Stimulated activated CD8-positive, alpha-beta memory T cell treated with anti-CD3 and anti-CD28 coated beads, Interleukin-15, amount 100 ng/mL, for 1 hour (primary cell): ENCODE results near the gene CERS6.

Experiments used
- DNase-seq: peaks from one replicate; pipeline ENCODE4 v3.0.0-alpha.2; 2020; ENCODE audit warnings: low read depth

CERS6 gene

DNA sequence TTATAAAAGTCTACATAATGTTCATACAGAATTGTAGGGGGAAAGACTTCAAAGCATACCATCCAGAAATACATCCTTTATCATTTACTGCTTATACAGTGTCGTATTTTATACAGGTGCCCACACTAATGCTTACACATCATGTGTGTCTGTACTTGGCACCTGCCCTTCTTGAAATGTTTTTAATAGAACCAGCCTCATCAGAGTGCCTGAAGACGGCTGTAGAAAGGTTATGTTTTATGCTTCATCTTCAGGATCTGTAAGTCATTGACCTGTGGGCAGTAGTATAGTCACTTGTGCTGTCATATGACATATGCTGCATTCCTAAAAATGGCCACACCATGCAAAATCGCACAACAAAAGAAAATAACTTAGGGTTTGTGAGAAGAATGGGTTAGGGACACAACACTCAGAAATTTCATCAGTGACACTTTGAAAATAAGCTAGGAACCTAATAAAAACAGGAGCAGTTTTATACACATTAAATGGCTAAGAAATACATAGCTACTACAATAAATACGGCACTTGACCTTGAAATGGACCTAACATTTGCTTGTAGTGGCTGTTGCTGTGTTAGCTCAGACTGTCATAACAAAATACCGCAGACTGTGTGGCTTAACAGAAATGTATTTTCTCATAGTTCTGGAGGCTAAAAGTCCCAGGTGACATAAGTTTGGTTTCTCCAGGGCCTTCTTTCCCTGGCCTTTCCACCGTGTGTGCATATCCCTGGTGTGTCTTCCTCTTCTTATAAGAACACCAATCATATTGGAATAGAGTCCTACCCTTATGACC lies 112.6 kb downstream of the CERS6 start:
- DNase-seq = no peak

DNA sequence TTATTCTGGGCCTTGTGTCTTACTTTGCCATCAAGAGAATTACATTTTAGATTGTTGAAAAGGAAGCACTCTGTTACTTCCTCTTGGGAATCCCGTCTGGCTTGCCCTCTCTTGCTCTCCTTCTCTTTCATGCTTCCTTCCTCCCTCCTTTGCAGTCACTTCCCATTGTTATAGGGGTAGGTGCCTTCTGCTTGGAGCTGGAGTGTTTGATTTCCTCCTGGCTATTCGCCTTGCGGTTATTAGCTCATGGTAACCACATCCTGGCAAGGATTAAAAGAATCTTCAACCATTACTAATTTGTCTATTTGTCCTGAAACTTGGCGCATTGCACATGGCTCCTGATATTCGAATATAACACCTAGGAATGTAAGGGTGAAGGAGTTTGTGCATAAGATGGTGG lies 115.0 kb downstream of the CERS6 start:
- no peak for DNase-seq

DNA sequence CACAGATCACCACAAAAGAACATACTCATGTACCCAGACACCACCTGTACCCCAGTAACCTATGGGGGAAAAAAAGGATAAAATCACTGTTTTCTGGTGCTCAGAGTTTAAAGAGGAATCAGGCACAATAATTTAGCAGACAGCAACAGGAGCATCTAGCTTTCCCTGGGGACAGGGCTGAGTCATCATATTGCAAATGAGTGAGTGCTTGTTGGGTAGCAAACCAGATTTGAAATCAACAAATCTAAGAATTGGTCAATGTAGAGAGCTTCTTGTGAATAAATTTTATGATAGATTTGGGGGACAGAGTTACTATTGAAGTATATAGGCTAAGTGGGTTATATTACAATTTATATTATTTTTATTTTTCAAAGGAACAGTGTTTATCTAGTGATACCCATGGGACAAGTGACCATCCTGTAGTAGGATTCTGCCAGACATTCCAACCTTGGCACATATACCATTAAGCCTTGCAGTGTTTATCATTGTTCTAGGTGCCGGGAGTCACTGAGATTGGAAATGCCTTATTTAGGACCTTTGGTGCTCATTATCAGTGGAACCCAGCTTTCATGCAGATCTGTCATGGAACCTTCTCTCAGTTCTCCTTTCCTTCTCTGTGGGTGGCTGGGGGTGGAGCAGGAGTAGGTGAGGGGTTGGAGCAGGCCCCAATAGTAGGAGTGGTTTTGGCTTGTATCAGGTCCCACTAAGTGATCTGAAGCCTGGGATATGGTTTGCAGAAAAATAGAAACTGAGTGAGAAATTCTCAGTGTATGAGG lies 117.2 kb downstream of the CERS6 start:
- DNase-seq = no peak

DNA sequence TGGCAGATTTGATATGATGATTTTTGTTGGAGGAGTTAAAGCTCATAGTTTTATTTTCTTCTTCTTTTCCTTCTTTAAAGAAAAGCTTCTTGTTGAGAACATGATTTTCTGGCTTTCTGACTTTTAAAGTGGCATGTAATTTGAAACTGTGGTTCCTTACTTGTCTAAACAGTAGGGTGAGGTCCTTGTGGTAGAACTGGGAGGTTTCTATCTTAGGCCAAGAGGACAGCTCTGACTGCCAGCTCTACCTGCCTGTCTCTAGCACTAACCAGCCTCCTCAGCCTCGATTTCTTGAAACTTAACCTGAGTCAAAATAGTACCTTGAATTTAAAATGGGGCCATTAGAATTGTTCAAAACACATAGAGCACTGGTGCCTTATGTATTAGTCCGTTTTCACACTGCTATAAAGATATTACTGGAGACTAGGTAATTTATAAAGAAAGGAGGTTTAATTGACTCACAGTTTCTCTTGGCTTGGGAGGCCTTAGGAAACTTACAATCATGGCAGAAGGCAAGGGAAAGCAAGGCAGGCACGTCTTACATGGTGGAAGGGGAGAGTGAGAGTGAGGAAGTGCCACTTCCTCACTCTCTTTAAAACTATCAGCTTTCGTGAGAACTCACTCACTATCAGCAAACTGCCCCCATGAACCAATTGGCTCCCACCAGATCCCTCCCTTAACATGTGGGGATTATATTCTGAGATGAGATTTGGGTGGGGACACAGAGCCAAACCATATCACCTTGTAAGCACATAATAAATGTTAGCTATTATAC lies 119.0 kb downstream of the CERS6 start:
- DNase-seq = no peak

DNA sequence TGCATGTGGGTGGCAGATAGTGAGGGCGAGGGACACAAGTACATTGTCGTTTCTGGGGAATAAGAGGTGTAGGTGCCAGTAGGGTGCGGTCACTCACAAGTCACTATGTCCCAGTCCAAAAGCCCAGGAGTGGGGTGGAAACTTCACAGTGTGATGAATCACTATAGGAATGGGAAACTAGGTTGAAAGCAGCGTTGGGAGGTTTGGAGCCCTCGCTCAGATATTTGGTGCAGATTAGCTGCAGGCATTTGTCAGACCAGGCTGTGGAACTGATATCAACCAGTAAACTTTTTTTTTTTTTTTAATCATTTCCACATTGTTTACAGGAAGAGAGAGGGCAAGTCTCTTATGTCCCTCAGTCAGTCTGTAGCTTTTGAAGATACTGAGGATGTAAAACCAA lies 121.8 kb downstream of the CERS6 start:
- no peak for DNase-seq

DNA sequence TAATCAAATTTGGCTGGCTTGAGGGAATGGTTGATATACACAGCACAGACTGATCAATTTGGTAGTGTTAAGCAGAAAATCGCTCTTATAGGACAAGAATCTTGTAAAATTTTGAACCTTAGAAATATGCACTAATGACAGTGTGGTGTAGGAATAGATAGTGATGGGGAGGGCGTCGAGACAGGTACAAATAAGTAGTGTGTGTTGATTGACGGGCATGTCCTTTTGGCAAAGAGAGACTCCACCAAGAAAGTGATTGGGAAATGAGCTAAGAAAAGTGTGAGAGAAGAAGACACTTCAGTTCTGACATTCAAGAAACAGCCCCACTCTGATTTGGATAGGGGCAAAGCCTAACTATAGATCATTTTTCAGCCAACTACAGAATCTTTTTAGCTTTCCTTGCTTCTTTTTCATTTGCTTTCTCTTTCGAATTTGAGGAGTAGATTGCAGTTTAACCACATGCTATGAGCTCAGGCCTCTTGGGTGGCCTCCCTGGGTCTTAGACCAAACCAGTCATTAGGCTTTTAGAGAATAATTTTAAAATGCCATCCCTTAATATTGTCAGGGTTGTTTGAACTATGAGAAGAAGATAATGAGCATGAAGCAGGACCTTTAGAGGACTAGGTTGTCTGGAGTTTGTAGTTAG lies 127.1 kb downstream of the CERS6 start:
- DNase-seq = no peak

DNA sequence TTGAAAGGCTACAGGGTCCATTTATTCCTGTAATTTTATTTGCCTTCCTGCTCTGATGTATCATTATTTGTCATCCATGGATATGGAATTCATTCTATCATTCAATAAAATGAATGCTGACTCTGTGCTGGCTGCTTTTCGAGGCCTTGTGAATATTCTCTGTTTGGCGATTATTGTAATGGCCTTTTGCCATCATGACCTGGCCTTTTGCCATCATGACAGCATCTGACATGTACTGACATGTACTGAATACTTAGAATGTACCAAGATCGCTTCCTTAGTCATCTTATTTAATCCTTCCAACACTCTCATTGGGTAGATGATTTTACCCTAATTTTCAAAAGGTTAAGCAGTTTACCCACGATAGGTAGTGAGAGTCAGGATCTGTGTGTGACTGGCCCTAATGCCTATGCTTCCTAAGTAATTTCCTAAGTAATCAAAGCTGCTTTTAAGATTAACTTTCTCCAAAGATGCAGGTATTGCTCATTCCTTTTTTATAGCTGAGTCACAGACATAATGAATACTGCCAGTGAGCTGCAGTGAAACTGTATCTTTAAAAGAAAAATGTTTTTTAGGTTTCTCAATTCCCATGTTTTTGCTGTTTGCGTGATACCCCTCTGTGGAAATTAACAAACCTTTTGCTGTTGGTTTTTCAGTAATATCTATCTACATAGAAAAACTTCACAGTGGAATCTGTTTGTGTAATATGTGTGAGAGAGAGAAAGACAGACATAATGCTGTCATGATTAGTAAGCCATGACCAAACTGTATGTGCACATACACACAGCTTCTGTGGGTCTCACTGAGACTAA lies 127.8 kb downstream of the CERS6 start:
- no peak for DNase-seq

DNA sequence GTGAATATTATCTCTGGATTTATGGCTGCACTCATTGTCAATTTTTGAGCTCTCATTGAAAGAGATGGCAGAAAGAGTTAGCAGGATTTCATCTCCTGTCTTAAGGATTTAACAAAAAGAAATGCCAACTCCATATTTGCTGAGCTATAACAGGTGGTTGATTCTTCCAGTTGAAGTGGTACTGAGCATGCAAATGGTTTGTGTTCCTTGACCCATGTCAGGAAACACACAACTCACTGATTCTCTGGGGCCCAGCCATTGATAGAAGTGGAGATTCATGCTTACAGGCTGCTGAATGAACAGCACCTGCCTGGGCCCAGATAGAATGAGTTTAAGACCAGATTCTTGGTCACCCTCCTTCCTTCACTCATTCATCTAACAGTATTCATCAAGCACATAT lies 128.8 kb downstream of the CERS6 start:
- DNase-seq = no peak

DNA sequence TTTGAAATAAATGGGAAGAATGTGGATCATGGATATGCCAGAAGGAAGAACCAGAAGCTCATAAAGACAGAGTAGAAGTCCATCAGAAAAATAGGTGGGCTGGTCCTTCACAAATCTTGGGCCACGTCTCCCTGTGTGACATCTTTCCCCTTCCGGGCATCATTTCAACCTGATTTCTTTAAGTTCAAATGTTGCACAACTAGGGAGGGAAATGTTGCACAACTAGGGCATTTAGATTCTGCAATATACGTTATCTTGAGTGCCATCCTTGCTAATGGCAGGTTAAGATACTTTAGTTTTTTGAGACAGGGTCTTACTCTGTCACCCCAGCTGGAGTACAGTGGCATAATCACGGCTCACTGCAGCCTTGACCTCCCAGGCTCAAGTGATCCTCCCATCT lies 129.6 kb downstream of the CERS6 start:
- DNase-seq = no peak

DNA sequence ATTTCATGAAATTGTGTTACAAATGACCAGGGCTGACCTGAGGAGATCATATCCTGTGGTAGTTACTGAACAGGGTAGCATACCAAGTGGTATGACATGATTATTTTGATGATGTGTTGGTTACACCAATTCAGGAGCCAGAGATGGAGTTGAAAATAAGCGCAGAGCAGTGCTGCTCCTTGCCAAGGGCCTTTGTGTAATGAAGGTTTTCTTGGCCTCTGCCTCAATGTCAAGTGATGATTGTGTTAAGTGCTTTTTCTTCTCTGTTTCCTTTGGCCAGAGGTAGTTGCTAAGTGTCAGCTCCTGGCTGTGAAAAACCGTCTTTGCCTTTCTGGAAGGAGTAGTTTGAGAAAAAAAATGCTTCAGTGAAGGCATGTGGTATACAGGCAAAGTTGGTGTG lies 131.2 kb downstream of the CERS6 start:
- DNase-seq = no peak

DNA sequence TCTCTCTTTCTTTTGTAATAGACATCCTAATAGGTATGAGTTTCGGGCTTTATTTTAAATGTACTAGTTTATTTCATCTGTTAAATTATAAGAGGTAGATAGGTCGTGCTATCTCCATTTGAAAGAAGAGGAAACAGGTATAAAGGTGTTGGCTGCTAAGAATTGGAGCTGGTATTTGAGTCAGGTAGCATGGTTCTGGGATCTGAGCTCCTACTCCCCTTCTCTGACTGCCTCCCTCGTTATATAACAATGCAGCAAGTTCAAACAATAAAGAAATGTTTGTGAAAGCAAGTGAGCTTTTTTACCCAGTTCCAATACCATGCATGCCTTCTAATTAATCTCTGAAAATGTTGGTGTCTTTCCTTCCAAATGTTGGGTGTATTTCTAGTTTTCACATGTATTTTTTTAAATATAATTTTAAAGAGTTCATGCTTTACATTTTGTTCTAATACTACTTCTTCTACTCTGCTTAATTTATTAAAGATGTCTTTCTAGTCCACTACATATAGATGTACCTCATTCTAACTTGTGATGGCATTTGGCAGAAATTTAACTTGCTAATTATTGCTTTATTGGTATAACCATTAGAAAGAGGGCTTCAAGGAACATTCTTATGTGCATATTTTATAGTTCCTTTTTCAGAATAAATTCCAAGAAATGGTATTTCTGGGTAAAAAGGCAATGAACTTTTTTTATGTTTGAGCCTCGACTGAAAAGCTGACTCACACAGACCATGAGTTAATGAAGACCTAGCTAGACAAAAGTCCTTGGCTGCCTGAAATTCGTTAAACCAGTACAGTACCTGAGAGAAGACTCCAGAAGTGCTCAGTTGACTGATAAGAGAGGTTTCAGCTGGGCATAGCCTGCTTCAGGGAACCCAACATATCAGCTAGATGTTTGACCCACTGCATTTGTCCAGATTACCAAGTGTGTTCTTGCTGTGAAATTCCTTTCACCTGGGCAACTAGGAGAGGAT lies 133.5 kb downstream of the CERS6 start:
- DNase-seq = no peak

DNA sequence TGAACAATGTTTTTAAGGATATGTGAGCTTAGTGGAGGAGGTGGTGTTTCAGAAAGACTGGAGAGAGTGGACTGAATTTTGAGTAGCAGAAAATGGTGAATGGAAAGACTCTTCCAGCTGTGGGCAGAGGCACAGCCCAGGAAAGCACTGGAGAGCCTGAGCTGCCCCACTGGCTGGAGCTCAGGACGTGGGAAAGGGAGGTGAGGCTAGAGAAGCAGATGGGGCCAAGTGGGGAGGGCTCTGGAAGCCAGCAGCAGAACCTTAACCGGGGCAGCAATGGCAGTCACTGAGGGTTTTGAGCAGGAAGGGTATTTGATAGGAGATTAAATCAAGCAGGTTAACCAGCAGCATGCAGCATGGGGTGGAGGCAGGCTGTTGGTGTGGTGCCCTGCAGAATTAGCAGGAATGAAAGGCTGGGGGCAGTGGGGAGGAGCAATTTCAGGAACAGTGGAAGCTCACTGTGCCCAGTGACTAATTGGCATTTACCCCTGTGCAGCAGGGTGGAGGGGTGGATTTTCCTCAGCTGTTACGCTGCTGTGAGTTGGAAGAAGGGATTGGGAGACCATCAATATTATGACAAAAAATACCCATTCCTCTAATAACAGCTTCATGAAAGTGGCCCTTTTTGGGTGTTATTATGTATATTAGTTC lies 136.2 kb downstream of the CERS6 start:
- no peak for DNase-seq

DNA sequence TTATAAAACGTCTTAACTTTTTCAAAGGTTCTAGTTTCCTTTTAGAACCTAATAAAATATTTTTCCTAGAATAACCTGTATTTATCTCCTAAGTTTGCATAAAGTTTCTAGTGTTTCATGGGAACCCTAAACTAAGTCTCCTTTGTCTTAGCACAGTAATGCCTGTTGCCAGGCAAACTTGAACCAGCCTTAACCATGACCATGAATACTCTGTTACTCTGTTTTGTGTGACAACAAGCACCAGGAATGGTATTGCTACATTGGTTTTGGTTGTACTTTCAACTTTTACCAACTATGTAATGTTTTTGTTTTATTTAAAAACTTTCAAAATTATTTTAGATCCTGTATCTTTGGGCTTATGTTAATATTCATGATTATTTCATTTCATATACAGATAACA lies 137.6 kb downstream of the CERS6 start:
- DNase-seq = no peak

DNA sequence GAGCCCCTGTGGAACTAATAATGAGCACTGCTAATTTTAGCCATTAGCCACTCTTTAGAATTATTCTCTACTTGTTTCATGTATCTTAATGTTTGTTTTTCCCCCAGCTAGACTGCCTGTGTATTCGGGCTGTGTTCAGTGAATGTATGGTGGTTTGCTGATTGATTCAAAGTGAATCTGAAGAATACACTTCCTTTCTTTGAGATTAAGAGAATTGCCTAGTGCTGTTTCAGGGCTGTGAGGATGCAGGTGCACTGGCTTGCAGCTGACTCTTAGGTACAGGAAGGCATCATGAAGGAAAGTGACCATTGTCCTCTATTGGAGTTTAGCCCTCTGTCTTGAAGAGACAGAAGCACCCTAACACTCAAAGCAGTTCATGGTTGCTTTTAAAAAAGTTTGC lies 138.7 kb downstream of the CERS6 start:
- no peak for DNase-seq

DNA sequence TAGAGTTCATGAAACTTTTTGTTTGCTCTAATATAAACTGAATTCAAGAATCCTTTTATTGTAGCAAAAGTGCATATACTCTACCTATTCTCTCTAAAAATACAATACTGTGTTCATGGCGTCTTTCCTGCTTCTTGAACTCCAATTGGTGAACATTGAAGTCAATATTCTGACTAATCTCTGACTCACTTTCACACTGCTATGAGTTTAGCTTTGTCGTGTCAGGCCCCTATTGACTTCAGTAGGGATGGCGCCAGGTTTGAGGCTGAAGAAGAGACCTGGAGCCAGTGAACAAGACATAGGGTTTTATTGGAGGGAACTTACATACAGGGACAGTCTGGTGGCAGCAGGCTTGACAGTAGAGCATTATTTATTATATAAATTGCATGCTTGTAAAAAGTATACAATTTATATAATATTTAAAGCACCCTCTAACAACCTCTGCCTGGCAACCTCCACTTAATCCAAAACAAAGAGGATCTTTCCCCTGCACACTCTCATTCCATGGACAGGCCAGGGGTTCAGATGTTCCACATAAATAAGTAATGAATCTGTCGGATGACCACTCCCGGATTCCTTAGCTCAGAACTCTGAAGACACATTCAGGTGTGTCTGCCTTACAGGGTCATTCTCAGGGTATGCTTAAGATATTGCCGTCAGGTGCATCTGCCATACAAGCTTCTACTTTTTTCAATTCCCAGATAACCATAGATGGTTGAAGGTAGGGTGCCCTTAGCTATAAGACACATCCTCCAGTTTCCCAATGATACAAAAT lies 141.0 kb downstream of the CERS6 start:
- DNase-seq = no peak

DNA sequence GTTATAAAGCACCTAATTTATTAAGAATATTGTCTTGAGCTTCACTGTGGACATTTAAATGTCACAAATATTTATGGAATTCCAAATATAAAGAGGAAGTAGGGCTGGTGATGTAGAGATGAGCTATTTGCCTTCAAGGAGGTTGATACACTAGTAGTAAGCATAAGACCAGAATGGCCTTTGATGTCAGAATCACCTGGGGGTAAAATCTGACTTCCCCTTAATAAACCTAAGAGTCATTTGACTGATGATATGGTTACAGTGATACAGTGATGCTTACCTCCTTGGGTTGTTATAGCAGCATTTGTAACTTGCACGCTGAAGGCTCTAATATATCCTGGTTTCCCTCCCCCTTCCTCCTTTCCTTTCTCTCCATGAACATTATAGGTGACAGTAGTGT lies 143.7 kb downstream of the CERS6 start:
- no peak for DNase-seq

DNA sequence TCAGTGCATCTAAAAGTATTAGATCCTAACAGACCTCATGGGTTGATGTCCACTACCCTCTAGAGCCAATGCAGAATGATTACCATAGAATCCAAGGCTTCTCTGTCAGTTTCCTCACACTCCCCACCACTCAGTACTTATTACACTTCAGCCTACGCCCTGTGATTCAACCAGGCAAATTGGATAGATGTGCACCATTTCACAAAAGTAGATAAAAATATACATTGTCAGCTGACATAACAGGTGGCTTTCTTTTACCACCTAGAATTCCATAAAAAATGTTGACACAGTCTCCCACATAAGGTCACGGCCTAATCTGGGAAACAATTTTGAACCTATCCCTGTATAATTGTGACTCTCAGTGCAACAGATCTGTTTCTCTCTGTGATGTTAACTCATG lies 144.9 kb downstream of the CERS6 start:
- no peak for DNase-seq

DNA sequence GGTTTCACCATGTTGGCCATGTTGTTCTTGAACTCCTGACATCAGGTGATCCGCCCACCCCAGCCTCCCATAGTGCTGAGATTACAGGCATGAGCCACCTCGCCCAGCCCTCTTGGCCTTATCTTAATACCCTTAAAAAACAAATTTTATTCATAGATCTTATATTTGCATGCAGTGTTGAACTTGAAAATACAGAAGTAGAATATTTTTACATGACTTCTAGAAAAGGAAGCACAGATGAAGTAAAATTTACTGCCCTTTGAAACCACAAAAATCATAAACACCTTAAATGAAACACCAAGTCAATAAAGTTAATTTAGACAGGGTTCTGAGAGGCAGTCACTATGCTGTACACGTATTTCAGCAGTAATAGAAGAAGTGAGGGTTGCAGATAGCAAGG lies 145.7 kb downstream of the CERS6 start:
- no peak for DNase-seq

DNA sequence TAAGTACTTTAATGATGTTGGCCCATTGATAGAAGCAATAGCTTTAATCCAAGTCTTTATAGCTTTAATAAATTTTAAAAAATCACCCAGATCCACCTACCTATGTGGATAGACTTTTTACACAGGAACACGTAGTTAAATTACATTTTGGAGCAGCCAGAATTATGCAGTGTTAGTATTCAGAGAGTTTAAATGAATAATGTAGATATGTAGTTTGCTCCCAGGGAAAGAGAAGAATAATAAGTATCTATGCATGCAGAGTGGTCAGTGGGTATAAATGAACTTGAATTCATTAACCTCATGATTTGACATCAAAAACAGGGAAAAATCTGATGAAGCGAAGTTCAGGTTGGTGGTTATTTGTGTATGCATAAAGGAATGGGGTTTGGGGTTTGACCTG lies 146.3 kb downstream of the CERS6 start:
- no peak for DNase-seq
